ENCODE measurements around the gene FNDC8. TPM values are rescaled to one million over a fixed set of nuclear protein-coding genes. Genes with fewer than 3 reads are reported as not detected.
A peak's percentile ranks its signal among the peaks of the same experiment; 100 is the strongest.

FNDC8 gene
- total and polyA plus RNA-seq, 2 of the 8 experiments (the other 6 are each of a cell fraction or from before 2014, with no cell fraction given): not detected

DNA sequence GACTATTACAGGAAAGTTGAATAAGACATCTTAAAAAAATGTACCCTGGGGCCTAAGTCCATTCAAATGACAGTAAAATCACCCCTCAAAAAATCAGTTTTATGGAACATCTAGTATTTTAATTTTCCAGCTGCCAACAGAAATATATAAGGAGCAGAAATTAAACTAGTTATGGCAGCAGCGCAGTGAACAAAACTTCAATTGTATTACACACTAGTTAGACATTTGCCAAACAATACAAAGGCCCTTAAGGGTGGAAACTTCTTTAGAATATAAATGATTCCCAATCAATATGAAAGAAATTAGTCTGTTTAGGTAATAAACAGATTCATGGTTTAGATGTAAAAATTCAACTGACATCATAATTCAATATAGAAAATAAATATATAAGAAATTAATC is 39.8 kb upstream of the FNDC8 start:
- Histone ChIP-seq H3K9ac (replicated peaks in 1 of 4; ENCODE audit: extremely low read depth in 1 of 4, low read depth in 3 of 4, low read length in 3 of 4) (peak overlapping the region in 1 of 4 experiments; percentile 34; a peak in 1 of 7 replicates), H3K23ac (ENCODE audit: insufficient read length) (no peak overlapping the region), H3K4me2 (ENCODE audit: insufficient read depth in 1 of 2, low read depth in 2 of 2, low read length in 2 of 2) (no peak overlapping the region), H3K36me3 (ENCODE audit: control insufficient read depth in 2 of 4, insufficient read depth in 4 of 4, low read length in 3 of 4) (no peaks in the 10 kb centered on the region), H4K8ac (ENCODE audit: extremely low read depth, insufficient read depth, low read length) (no peak overlapping the region), H2BK20ac (ENCODE audit: low read length) (no peak overlapping the region), H2BK120ac (replicated peaks; ENCODE audit: low read depth, low read length) (no peak overlapping the region), H2BK15ac (ENCODE audit: low read length) (no peak overlapping the region), H3K79me2 (ENCODE audit: control insufficient read depth in 1 of 2, insufficient read depth in 2 of 2, low read length in 2 of 2) (peaks cover 0 to 7% of the 10 kb centered on the region in 2 experiments; a peak in 1 of 4 replicates), H2BK5ac (ENCODE audit: low read depth, low read length) (no peak overlapping the region), H2BK12ac (ENCODE audit: low read depth, low read length) (no peak overlapping the region), H3K9me3 (ENCODE audit: insufficient read depth in 2 of 2, low read depth in 1 of 2, low read length in 1 of 2) (no peaks in the 10 kb centered on the region), H3K14ac (ENCODE audit: insufficient read length) (no peak overlapping the region), H3K18ac (ENCODE audit: extremely low read depth, low read length) (no peak overlapping the region), H3K79me1 (ENCODE audit: low read depth, low read length) (no peaks in the 10 kb centered on the region; the same call in 1 of the 2 replicates), H4K91ac (replicated peaks; ENCODE audit: insufficient read length, low read length) (no peak overlapping the region), H3K4me1 (replicated peaks in 1 of 4; ENCODE audit: control insufficient read depth in 3 of 4, insufficient read depth in 4 of 4, low read length in 3 of 4) (peaks cover 0 to 11% (median 6%) of the 10 kb centered on the region in 4 experiments; a peak in 3 of 7 replicates), H3K27me3 (replicated peaks in 1 of 4; ENCODE audit: control insufficient read depth in 3 of 4, extremely low read depth in 1 of 4, insufficient read depth in 3 of 4, low read length in 3 of 4) (no peaks in the 10 kb centered on the region), H3K4ac (replicated peaks; ENCODE audit: insufficient read length, low read depth, low read length) (no peak overlapping the region), H4K5ac (ENCODE audit: insufficient read length, low read depth, low read length) (no peak overlapping the region), H2AFZ (ENCODE audit: low read length) (no peak overlapping the region), H3K23me2 (ENCODE audit: low read depth, low read length) (no peaks in the 10 kb centered on the region), H3K56ac (replicated peaks; ENCODE audit: insufficient read length, low read depth, low read length) (no peak overlapping the region), H3K27ac (ENCODE audit: low read depth, low read length) (no peak overlapping the region), H2AK5ac (ENCODE audit: low read depth, low read length) (no peak overlapping the region), H4K20me1 (replicated peaks in 1 of 2; ENCODE audit: control insufficient read depth in 1 of 2, insufficient read depth in 2 of 2, low read length in 2 of 2) (no peaks in the 10 kb centered on the region), H3K4me3 (ENCODE audit: extremely low read depth in 1 of 4, insufficient read depth in 2 of 4, low read depth in 3 of 4, low read length in 4 of 4) (no peak overlapping the region)
- CTCF ChIA-PET (ENCODE audit: partially characterized antibody): interaction anchor here (0.7 to 1.2 kb wide), 2 partner anchors 13 to 288 kb away, joined by 3 read pairs; no protein-coding TSS in a partner anchor
- no peak for FAIRE-seq
- WGBS, 2 experiments (ENCODE audit: extremely low coverage in 1 of 2, insufficient coverage in 1 of 2, insufficient read length in 1 of 2, insufficient replicate concordance in 2 of 2, low coverage in 1 of 2, low lambda C conversion rate in 2 of 2, missing lambda C conversion rate in 1 of 2): 92% methylated on average over 1 of the region's 1 CpG; no CpG with 5 or more reads in 1 of the 2 experiments
- no peak for TF ChIP-seq CEBPB (IDR thresholded peaks at IDR 0.05; ENCODE audit: low read depth, low read length)
- POLR2A ChIA-PET (ENCODE audit: partially characterized antibody): interaction anchor here (1.8 kb wide), 1 partner anchor 71 kb away, joined by 9 read pairs; no protein-coding TSS in a partner anchor
- no peak for DNase-seq (ENCODE audit: low read depth in 1 of 2, low spot score in 2 of 2)
